ENCODE measurements around the gene ZFYVE21. TPM values are rescaled to one million over a fixed set of nuclear protein-coding genes. Genes with fewer than 3 reads are reported as not detected.
A peak's percentile ranks its signal among the peaks of the same experiment; 100 is the strongest.

ZFYVE21 gene
- polyA plus RNA-seq, 2 of the 4 experiments (the other 2 are of a cell fraction): 28.7 to 33.0 TPM

GRCh38 chr14:103734081-103734888, 18.7 kb downstream of the ZFYVE21 start:
- ATAC-seq (no peak), FAIRE-seq (no peak)

GRCh38 chr14:103735022-103735421, 19.4 kb downstream of the ZFYVE21 start:
- WGBS (ENCODE audit: missing lambda C conversion rate): 88% methylated on average over 12 of the region's 12 CpGs
- no peak overlapping the region for H3K4me2 ChIP-seq
- ChIA-PET CTCF (interaction anchor here (1.4 kb wide), 1 partner anchor 11 kb away, joined by 3 read pairs; no protein-coding TSS in a partner anchor), POLR2A (no interaction called here)
- no peaks in the 10 kb centered on the region for H3K4me1 ChIP-seq
- ATAC-seq (no peak), FAIRE-seq (no peak), DNase-seq (ENCODE audit: low read depth in 1 of 2, low spot score in 1 of 2) (no peak)
- no peak overlapping the region for H3K4me3 ChIP-seq
- no peak overlapping the region for H3K27ac ChIP-seq
- TF ChIP-seq MAFK (IDR thresholded peaks at IDR 0.05; ENCODE audit: partially characterized antibody): no peak
- no peak for TF ChIP-seq E2F6 (IDR thresholded peaks at IDR 0.05; ENCODE audit: borderline replicate concordance, low read depth)
- TF ChIP-seq RNF2 (IDR thresholded peaks at IDR 0.05; ENCODE audit: borderline replicate concordance, low read depth): no peak
- TF ChIP-seq ZSCAN20 (CRISPR knock-in tag; IDR thresholded peaks at IDR 0.05): no peak
- TF ChIP-seq FOXS1 (CRISPR knock-in tag; IDR thresholded peaks at IDR 0.05): no peak
- no peak for TF ChIP-seq GATA3 (IDR thresholded peaks at IDR 0.05; ENCODE audit: borderline replicate concordance)
- no peaks in the 10 kb centered on the region for H3K9me3 ChIP-seq

More at GRCh38 chr14:103734081-103734888, 18.7 kb downstream of the ZFYVE21 start:
- no peak for TF ChIP-seq MAFK (IDR thresholded peaks at IDR 0.05; ENCODE audit: partially characterized antibody)
- no peak for TF ChIP-seq NFE2L2 (conservative IDR thresholded peaks at IDR 0.05; ENCODE audit: low read length)
- no peak for TF ChIP-seq HEYL (CRISPR knock-in tag; IDR thresholded peaks at IDR 0.05)
- TF ChIP-seq TFCP2L1 (CRISPR knock-in tag; IDR thresholded peaks at IDR 0.05): no peak
- TF ChIP-seq ELK1 (IDR thresholded peaks at IDR 0.05; ENCODE audit: low read depth, low read length): no peak
- TF ChIP-seq RCOR1 (IDR thresholded peaks at IDR 0.05; ENCODE audit: low read depth, low read length): no peak
- TF ChIP-seq POLR2A (IDR thresholded peaks at IDR 0.05; ENCODE audit: low read length): no peak
- no peak for TF ChIP-seq KDM5A (IDR thresholded peaks at IDR 0.05)
- TF ChIP-seq CBX2 (IDR thresholded peaks at IDR 0.05; ENCODE audit: borderline replicate concordance, low read depth): no peak
- TF ChIP-seq EP300 (IDR thresholded peaks at IDR 0.05): no peak
- no peak for TF ChIP-seq BCL3 (IDR thresholded peaks at IDR 0.05)
- TF ChIP-seq KDM1A (IDR thresholded peaks at IDR 0.05; ENCODE audit: low read depth): no peak
- TF ChIP-seq ESRRA (IDR thresholded peaks at IDR 0.05; ENCODE audit: borderline replicate concordance, low read length): no peak
- ChIA-PET POLR2A (no interaction called here), CTCF (no interaction called here)
- WGBS (ENCODE audit: missing lambda C conversion rate): 94% methylated on average over 19 of the region's 23 CpGs
- Histone ChIP-seq H3K4me3 (no peak overlapping the region), H3K27ac (no peak overlapping the region), H3K4me1 (no peaks in the 10 kb centered on the region), H3K9me3 (no peaks in the 10 kb centered on the region), H3K4me2 (no peak overlapping the region)
- no peak for DNase-seq (ENCODE audit: low read depth in 1 of 2, low spot score in 1 of 2)

GRCh38 chr14:103735439-103735814, 19.8 kb downstream of the ZFYVE21 start:
- Histone ChIP-seq H3K4me2 (no peak overlapping the region), H3K9me3 (no peaks in the 10 kb centered on the region), H3K4me1 (no peaks in the 10 kb centered on the region), H3K4me3 (no peak overlapping the region), H3K27ac (no peak overlapping the region)
- POLR2A ChIA-PET: no interaction called here
- WGBS (ENCODE audit: missing lambda C conversion rate): 78% methylated on average over 7 of the region's 7 CpGs
- ATAC-seq: peak in 1 of 2 experiments; percentile 31; a peak in 3 of 6 replicates
- CTCF ChIA-PET: interaction anchor here (0.6 to 1.4 kb wide), 2 partner anchors 11 to 164 kb away, joined by 3 read pairs; no protein-coding TSS in a partner anchor
- DNase-seq (ENCODE audit: low read depth in 1 of 2, low spot score in 1 of 2): no peak
- no peak for FAIRE-seq
- TF ChIP-seq HOXA7 (CRISPR knock-in tag; IDR thresholded peaks at IDR 0.05) (no peak), CBX2 (IDR thresholded peaks at IDR 0.05; ENCODE audit: borderline replicate concordance, low read depth) (no peak), MAZ (IDR thresholded peaks at IDR 0.05; ENCODE audit: borderline replicate concordance, low read depth, low read length) (no peak), BCL3 (IDR thresholded peaks at IDR 0.05) (no peak), MAFK (IDR thresholded peaks at IDR 0.05; ENCODE audit: partially characterized antibody) (no peak), FOSL2 (IDR thresholded peaks at IDR 0.05) (no peak), FOSL2 (CRISPR knock-in tag; IDR thresholded peaks at IDR 0.05) (no peak), POLR2A (IDR thresholded peaks at IDR 0.05; ENCODE audit: low read length) (no peak), BHLHE40 (IDR thresholded peaks at IDR 0.05; ENCODE audit: low read depth, low read length) (no peak), CEBPB (IDR thresholded peaks at IDR 0.05) (no peak), SMC3 (IDR thresholded peaks at IDR 0.05) (no peak), MAX (IDR thresholded peaks at IDR 0.05) (no peak), HES2 (IDR thresholded peaks at IDR 0.05) (no peak)

Data from A549 (cell line).